Measurements from ENCODE around the gene C14orf132. TPM values are rescaled to one million over a fixed set of nuclear protein-coding genes. Genes with fewer than 3 reads are reported as not detected.

The C14orf132 gene
- total RNA-seq, 1 donor from 2014 or later, result 552 TPM

DNA sequence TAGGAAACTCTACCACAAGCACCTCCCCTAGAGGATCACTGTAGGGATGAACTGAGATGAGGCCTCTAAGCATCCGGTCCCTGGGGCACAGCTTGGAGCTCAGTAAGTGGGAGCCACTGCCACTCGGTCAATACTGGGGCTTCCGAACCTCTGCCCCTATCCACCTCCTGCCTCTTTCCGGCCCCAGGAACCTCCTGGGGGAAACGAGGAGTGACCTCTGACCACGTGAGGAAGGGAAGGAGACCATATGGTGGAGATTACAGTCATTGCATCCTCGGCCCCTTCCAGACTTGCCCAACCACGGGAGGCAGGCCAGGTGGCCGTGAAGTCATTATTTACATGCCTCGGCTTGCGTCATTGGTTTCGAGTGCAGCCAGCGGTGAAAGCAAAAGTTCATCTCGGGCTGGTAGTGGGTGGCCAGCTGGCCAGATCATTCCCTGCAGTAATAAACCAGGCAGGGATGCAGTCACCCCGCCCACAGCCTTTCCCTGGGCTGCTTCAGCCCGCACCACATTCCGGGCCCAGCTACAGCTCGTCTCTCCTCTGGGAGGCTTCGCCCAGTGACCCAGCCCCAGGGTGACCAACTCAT is 65.4 kb downstream of the C14orf132 start:
- TF ChIP-seq, protein P1, sequence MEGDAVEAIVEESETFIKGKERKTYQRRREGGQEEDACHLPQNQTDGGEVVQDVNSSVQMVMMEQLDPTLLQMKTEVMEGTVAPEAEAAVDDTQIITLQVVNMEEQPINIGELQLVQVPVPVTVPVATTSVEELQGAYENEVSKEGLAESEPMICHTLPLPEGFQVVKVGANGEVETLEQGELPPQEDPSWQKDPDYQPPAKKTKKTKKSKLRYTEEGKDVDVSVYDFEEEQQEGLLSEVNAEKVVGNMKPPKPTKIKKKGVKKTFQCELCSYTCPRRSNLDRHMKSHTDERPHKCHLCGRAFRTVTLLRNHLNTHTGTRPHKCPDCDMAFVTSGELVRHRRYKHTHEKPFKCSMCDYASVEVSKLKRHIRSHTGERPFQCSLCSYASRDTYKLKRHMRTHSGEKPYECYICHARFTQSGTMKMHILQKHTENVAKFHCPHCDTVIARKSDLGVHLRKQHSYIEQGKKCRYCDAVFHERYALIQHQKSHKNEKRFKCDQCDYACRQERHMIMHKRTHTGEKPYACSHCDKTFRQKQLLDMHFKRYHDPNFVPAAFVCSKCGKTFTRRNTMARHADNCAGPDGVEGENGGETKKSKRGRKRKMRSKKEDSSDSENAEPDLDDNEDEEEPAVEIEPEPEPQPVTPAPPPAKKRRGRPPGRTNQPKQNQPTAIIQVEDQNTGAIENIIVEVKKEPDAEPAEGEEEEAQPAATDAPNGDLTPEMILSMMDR (IDR thresholded peaks at IDR 0.05; ENCODE audit: partially characterized antibody, unreplicated experiment), result no peak
- H3K27ac Mint-ChIP-seq (ENCODE audit: unreplicated experiment), result peak overlapping the region; percentile 86
- H3K36me3 Mint-ChIP-seq (ENCODE audit: unreplicated experiment), result no peaks in the 10 kb centered on the region
- no peak overlapping the region for H3K4me3 Mint-ChIP-seq (ENCODE audit: unreplicated experiment)
- no peak for DNase-seq
- H3K4me1 Mint-ChIP-seq (ENCODE audit: low read depth, unreplicated experiment), result peaks cover 28% of the 10 kb centered on the region
- H3K9me3 Mint-ChIP-seq (ENCODE audit: unreplicated experiment), result peaks cover 9% of the 10 kb centered on the region
- H3K27me3 Mint-ChIP-seq (ENCODE audit: unreplicated experiment), result peaks cover 15% of the 10 kb centered on the region

DNA sequence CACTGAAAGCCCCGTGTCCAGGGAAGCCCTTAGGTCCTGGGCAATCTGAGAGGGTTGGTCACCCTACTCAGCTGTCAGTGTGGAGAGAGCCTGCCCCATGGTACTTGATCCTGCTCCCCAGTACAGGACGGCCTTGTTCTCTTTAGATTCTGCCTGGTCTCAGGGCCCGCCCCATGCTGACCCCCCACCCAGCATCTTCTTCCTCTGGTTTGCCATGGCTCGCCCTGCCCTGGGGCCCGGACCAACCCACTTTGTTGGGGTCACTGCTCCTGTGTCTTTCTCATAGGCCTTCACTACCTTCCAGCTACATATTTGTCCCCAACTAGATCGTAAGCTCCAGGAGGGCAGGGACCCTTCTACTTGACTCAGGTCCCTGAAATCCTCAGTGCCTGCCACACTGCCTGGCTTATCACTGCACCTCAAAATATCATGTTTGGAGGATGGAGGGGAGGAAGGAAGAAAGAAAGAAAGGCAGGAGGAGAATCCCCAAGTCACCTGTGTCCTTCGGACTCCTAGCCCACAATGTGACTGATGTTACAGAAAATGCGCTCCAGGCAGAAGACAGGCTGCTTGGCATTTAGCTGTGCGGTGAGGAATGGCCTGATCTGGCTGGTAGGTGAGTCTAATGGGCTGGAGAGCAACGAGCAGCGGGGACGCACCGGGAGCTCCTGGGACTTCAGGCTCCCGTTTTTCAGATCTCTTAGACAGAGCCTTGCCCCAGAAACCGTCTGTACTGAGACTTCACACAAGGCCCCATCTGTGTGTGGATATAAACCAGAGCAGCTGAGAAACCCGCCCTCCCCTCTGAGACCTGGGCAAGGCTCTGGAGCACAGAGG is 66.1 kb downstream of the C14orf132 start:
- Mint-ChIP-seq H3K4me1 (ENCODE audit: low read depth, unreplicated experiment) (peaks cover 28% of the 10 kb centered on the region), H3K4me3 (ENCODE audit: unreplicated experiment) (peak overlapping the region; percentile 57), H3K27me3 (ENCODE audit: unreplicated experiment) (peaks cover 14% of the 10 kb centered on the region), H3K27ac (ENCODE audit: unreplicated experiment) (peak overlapping the region; percentile 86), H3K9me3 (ENCODE audit: unreplicated experiment) (peaks cover 12% of the 10 kb centered on the region), H3K36me3 (ENCODE audit: unreplicated experiment) (no peaks in the 10 kb centered on the region)
- TF ChIP-seq, protein P1 (IDR thresholded peaks at IDR 0.05; ENCODE audit: partially characterized antibody, unreplicated experiment), result no peak
- DNase-seq, result no peak

DNA sequence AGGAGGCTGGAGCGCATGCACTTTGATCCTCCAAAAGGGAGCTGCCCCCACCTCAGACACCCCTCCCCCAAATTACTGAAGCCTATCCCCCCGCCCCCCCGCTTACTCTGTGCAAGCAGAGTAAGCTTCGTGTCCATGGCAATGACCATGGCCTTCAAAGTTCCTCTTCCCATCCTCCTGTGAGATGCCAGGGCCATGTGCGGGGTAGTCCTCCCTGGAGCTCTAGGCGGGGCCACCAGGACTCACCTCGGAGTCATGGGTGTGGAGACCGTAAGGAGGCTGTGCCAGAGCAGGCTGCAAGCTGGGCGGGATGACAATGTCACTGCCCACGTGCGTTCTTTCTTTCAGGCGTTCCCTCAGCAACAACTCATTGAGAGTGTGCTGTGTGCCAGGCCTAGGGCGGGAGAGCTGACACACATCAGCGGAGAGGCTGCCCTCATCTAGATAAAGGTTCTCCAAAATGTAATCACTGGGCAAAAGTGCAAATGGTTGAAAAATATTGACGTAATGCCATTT is 66.8 kb downstream of the C14orf132 start:
- no peaks in the 10 kb centered on the region for H3K36me3 Mint-ChIP-seq (ENCODE audit: unreplicated experiment)
- H3K27me3 Mint-ChIP-seq (ENCODE audit: unreplicated experiment), result peaks cover 16% of the 10 kb centered on the region
- peaks cover 12% of the 10 kb centered on the region for H3K9me3 Mint-ChIP-seq (ENCODE audit: unreplicated experiment)
- H3K4me3 Mint-ChIP-seq (ENCODE audit: unreplicated experiment), result peak overlapping the region; percentile 1
- no peak for DNase-seq
- H3K27ac Mint-ChIP-seq (ENCODE audit: unreplicated experiment), result peak overlapping the region; percentile 86
- TF ChIP-seq, protein P1 (IDR thresholded peaks at IDR 0.05; ENCODE audit: partially characterized antibody, unreplicated experiment), result no peak
- peaks cover 27% of the 10 kb centered on the region for H3K4me1 Mint-ChIP-seq (ENCODE audit: low read depth, unreplicated experiment)

DNA sequence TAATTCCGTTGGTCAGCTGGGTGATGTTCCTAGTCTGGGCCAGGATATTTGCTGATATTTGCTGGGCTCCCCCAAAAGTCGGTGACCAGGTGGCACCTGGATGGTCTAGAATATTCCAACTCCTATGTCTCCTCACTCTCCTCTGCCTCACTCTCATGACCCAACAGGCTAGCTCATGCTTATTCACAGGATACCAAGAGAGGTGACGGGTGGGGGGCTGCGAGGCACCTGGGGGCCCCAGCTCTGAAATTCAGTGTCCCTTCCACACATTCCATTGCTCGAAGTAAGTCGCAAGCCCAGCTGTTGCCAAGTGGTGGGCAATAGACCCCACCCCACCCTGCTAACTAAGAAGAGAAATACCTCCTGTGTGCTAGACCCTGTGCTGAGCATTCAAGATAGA is 67.7 kb downstream of the C14orf132 start:
- DNase-seq, result no peak
- peaks cover 15% of the 10 kb centered on the region for H3K27me3 Mint-ChIP-seq (ENCODE audit: unreplicated experiment)
- TF ChIP-seq, protein P1 (IDR thresholded peaks at IDR 0.05; ENCODE audit: partially characterized antibody, unreplicated experiment), result no peak
- H3K36me3 Mint-ChIP-seq (ENCODE audit: unreplicated experiment), result no peaks in the 10 kb centered on the region
- no peak overlapping the region for H3K4me3 Mint-ChIP-seq (ENCODE audit: unreplicated experiment)
- peaks cover 13% of the 10 kb centered on the region for H3K9me3 Mint-ChIP-seq (ENCODE audit: unreplicated experiment)
- H3K27ac Mint-ChIP-seq (ENCODE audit: unreplicated experiment), result no peak overlapping the region
- H3K4me1 Mint-ChIP-seq (ENCODE audit: low read depth, unreplicated experiment), result peaks cover 25% of the 10 kb centered on the region

Measured in glutamatergic neuron (in vitro differentiated cells).